Measurements from ENCODE around the gene CALML5.

The CALML5 gene

GRCh38 chr10:5460468-5461202 is 38.7 kb downstream of the CALML5 start:
- DNase-seq: no peak

DNA sequence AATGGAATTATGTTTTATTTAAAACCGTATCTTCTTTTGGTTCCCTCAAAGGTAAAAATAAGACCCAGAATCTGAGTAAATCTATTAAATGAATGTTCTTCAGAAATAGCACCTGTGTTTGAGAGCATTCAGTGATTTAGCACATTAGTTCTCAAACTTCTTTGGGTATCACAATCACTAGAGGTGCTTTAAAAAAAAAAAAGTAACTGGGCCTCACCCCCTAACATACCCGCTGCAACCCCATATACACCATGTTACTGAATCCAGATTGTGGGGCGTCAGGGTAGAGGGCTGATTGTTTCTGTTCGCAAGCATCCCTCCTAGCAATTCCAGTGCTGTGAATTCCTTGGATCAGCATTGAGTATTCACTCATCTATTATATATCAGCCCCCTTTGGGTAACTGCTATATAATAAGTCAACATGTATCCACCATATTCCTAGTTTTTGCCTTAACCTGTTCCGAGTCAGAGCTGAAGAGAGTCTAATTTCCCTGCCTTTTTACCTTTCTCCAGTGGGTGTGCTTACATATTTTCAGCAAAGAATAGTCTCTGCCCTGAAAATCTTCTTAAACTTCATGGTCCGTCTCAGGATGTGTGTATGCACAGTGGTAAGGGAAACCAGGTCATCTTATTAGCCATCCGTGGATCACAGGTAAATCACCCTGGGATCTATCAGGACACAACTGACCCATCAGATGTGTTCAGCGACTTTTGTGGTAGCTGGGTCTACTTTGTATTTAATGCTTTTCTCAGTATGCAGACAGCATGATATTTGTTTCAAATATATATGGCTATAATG is 40.2 kb downstream of the CALML5 start:
- DNase-seq: no peak

DNA sequence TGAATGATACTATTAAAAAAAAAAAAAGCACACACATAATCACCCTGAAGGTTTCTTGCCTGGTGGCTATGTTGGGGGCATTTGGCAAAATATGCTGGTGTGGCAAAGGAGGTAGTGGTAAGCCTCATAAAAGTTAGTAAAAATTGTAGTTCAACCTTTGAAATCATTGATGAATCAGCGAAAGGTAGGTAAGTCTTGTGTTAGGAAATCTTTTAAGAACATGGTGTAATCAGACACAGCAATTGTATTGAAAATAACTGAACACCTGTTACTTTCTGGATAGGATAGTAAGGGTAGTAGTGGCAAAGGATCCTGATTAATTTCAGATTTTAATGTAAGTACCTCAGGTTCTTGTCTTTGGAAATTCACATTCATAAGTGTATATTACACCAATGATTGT is 40.9 kb downstream of the CALML5 start:
- DNase-seq: no peak

GRCh38 chr10:5457741-5458140 is 41.6 kb downstream of the CALML5 start:
- no peak for DNase-seq

DNA sequence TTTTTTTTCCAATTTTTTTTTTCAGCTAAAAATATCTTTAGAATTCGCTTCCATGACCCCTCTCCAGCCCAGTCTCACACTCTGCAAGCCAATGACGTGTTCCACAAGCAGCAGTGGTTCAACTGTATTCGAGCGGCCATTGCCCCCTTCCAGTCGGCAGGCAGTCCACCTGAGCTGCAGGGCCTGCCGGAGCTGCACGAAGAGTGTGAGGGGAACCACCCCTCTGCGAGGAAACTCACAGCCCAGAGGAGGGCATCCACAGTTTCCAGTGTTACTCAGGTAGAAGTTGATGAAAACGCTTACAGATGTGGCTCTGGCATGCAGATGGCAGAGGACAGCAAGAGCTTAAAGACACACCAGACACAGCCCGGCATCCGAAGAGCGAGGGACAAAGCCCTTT is 42.8 kb downstream of the CALML5 start:
- no peak for DNase-seq

GRCh38 chr10:5453749-5454489 is 45.5 kb downstream of the CALML5 start:
- no peak for DNase-seq

- DNase-seq: no peak
These were observed 48.6 kb downstream of the CALML5 start for GRCh38 chr10:5450605-5451384.

GRCh38 chr10:5449823-5450222 is 49.5 kb downstream of the CALML5 start:
- DNase-seq: no peak

DNA sequence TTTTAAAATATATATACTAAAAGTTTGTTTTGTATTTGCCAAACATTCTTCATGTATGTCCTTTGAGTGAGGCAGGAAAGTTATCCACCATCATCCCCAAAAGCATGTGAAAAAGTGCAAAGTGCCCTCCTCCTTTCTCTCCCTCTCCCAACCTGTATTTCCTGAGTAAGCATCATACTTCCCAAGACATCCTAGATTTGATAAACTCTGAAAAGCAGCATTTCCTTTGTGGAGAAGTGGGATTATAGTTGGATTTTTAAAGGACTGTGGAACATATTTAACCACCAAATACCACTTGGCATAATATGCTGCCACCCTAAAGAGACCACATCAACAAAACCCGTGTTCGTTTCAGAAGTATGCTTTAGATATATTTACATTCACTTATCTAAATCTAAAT is 50.1 kb downstream of the CALML5 start:
- DNase-seq: no peak

Measured in SHP77 treated with DMSO at 0.1 percent for 48 hours (cell line).